Activated CD8-positive, alpha-beta T cell treated with anti-CD3 and anti-CD28 coated beads for 36 hours (primary cell): Measurements from ENCODE around the gene PACRG. TPM values are rescaled to one million over a fixed set of nuclear protein-coding genes. Genes with fewer than 3 reads are reported as not detected.

Source experiments
- ATAC-seq: fragments of 200-7000 bp; cut with Tn5 transposase; one replicate; pipeline ENCODE4 v1.10.0; 2021; ENCODE audit warnings: mild to moderate bottlenecking, moderate library complexity
- CTCF ChIA-PET: fragments of 350-600 bp; sonication (Branson Sonifier 250); formaldehyde crosslinking; loops from one replicate; lab custom pipeline; 2021; ENCODE audit warnings: antibody characterized with exemption; lab: Charles Lee
- POLR2A ChIA-PET: fragments of 350-600 bp; sonication (Branson Sonifier 250); formaldehyde crosslinking; loops from one replicate; lab custom pipeline; 2021; ENCODE audit warnings: antibody characterized with exemption; lab: Charles Lee
- DNase-seq: peaks from one replicate; pipeline ENCODE4 v3.0.0-alpha.2; 2020
- H3K27ac Mint-ChIP-seq: one replicate; pipeline ENCODE4 v1.8.0; 2021; ENCODE audit warnings: mild to moderate bottlenecking, mixed read lengths
- H3K27me3 Mint-ChIP-seq: one replicate; pipeline ENCODE4 v1.8.0; 2021; ENCODE audit warnings: mixed read lengths
- H3K36me3 Mint-ChIP-seq: one replicate; pipeline ENCODE4 v1.8.0; 2021; ENCODE audit warnings: low read depth, mixed read lengths
- H3K4me1 Mint-ChIP-seq: one replicate; pipeline ENCODE4 v1.8.0; 2021; ENCODE audit warnings: low read depth, mixed read lengths
- H3K4me3 Mint-ChIP-seq: one replicate; pipeline ENCODE4 v1.8.0; 2021; ENCODE audit warnings: mild to moderate bottlenecking, moderate library complexity, mixed read lengths
- H3K9me3 Mint-ChIP-seq: one replicate; pipeline ENCODE4 v1.8.0; 2021; ENCODE audit warnings: mixed read lengths
- intact Hi-C: fragments of 100-400 bp; cut with micrococcal nuclease; formaldehyde crosslinking; loops from one replicate; pipeline ENCODE4 v1.10.0; 2022
- total RNA-seq, 2 experiments: library from RNA; stranded (reverse); gene quantifications; one replicate each; pipeline ENCODE4 v1.2.3, GENCODE V29; 2021
- TF ChIP-seq, protein P1 (sequence below): fragments of 200-600 bp; IDR thresholded peaks from one replicate; pipeline ENCODE4 v1.8.0; 2022; ENCODE audit warnings: antibody characterized with exemption, mild to moderate bottlenecking

PACRG gene
- total RNA-seq, 2 experiments from 2014 or later, result not detected

DNA sequence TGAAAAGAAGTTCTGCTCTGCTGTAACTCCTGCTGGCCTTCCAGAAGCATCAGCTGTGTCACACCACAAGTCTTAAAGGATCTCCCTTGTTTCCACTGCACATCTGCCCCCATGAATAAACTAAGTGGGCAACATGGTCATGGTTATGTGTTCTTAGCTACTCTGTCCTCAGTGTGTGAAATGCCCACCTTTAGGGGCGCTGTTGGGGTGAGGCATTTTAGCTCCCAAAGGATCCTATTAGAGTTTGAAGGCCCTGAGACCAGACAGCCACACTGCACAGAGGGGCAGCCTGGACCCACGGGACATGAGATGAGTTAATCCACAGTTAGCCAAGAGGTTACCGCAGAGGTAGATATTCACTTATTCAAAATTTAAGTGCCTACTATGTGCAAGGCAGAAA is 392.4 kb downstream of the PACRG start:
- peaks cover 2% of the 10 kb centered on the region for H3K27me3 Mint-ChIP-seq
- ChIA-PET CTCF (no interaction called here), POLR2A (no interaction called here)
- no peaks in the 10 kb centered on the region for H3K9me3 Mint-ChIP-seq
- no peak overlapping the region for H3K4me3 Mint-ChIP-seq
- H3K36me3 Mint-ChIP-seq, result no peaks in the 10 kb centered on the region
- no peaks in the 10 kb centered on the region for H3K4me1 Mint-ChIP-seq
- no peak for DNase-seq
- intact Hi-C loops, result no loop called here
- no peak overlapping the region for H3K27ac Mint-ChIP-seq
- TF ChIP-seq, protein P1, sequence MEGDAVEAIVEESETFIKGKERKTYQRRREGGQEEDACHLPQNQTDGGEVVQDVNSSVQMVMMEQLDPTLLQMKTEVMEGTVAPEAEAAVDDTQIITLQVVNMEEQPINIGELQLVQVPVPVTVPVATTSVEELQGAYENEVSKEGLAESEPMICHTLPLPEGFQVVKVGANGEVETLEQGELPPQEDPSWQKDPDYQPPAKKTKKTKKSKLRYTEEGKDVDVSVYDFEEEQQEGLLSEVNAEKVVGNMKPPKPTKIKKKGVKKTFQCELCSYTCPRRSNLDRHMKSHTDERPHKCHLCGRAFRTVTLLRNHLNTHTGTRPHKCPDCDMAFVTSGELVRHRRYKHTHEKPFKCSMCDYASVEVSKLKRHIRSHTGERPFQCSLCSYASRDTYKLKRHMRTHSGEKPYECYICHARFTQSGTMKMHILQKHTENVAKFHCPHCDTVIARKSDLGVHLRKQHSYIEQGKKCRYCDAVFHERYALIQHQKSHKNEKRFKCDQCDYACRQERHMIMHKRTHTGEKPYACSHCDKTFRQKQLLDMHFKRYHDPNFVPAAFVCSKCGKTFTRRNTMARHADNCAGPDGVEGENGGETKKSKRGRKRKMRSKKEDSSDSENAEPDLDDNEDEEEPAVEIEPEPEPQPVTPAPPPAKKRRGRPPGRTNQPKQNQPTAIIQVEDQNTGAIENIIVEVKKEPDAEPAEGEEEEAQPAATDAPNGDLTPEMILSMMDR, result no peak
- ATAC-seq, result no peak

DNA sequence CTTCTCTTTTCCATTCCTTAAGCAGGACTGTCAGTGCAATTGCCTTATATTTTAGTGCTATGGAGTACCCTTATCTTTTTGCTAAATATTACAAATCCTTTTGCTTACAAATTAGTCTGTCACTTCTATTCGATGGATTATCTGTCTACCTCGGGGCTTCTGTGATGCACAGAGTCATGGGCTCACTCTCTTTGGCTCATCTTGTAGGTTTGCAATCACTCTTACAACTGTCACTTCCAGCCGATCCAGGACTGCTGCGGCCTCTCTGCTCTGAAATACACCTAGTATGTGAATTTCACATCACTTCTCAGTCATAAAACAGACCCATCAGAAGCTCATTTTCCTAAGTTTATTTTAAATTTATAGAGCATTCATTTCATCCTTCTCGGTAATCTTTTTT is 393.5 kb downstream of the PACRG start:
- Mint-ChIP-seq H3K4me1 (no peaks in the 10 kb centered on the region), H3K36me3 (no peaks in the 10 kb centered on the region), H3K9me3 (no peaks in the 10 kb centered on the region), H3K27me3 (peaks cover 4% of the 10 kb centered on the region), H3K27ac (no peak overlapping the region), H3K4me3 (no peak overlapping the region)
- ATAC-seq (no peak), DNase-seq (no peak)
- POLR2A ChIA-PET, result interaction anchor here (0.6 kb wide), 1 partner anchor 198 kb away, joined by 3 read pairs; no protein-coding TSS in a partner anchor
- CTCF ChIA-PET, result no interaction called here
- intact Hi-C loops, result no loop called here
- TF ChIP-seq, protein P1, result no peak

DNA sequence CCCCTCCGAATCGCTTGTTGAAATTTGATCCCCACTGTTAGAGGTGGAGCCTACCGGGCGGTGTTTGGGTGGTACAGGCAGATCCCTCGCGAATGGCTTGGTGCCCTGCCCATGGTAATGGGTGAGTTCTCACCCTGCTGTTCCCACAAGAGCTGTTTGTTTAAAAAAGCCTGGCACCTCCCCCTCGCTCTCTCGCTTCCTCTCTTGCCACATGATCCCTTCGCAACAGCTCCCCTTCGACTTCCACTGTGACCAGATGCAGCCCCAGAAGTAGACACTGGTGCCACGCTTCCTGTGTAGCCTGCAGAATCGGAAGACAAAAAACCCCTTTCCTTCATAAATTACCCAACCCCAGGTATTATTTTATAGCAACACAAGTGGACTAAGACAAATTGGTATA is 394.6 kb downstream of the PACRG start:
- Mint-ChIP-seq H3K36me3 (no peaks in the 10 kb centered on the region), H3K27me3 (peaks cover 4% of the 10 kb centered on the region), H3K27ac (no peak overlapping the region), H3K9me3 (no peaks in the 10 kb centered on the region), H3K4me1 (no peaks in the 10 kb centered on the region), H3K4me3 (no peak overlapping the region)
- ATAC-seq, result no peak
- TF ChIP-seq, protein P1, result no peak
- ChIA-PET CTCF (no interaction called here), POLR2A (no interaction called here)
- intact Hi-C loops, result no loop called here
- no peak for DNase-seq

DNA sequence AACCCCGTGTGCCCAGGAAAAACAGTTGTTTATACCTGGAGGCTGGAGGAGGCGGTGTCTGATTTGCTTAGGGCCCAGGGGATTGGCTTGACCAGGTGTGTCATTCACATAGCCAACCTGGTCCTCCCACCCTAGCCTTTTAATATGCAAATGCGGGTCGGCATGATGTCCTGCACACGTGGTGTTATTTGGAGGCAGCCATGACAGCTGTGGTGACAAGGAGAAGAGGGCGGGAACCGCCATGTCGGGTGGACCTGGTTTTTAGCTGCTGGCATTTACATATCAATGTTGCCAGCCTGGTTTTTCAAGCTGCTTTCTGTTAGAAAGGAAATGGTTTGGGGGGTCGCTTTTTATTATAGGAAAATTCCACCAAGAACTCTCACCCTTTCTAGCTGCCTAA is 395.3 kb downstream of the PACRG start:
- intact Hi-C loops, result no loop called here
- DNase-seq (no peak), ATAC-seq (no peak)
- H3K36me3 Mint-ChIP-seq, result no peaks in the 10 kb centered on the region
- H3K27ac Mint-ChIP-seq, result no peak overlapping the region
- TF ChIP-seq, protein P1, result no peak
- H3K9me3 Mint-ChIP-seq, result no peaks in the 10 kb centered on the region
- peaks cover 4% of the 10 kb centered on the region for H3K27me3 Mint-ChIP-seq
- H3K4me1 Mint-ChIP-seq, result no peaks in the 10 kb centered on the region
- ChIA-PET POLR2A (no interaction called here), CTCF (no interaction called here)
- no peak overlapping the region for H3K4me3 Mint-ChIP-seq

- ChIA-PET POLR2A (no interaction called here), CTCF (no interaction called here)
- no peaks in the 10 kb centered on the region for H3K9me3 Mint-ChIP-seq
- no peaks in the 10 kb centered on the region for H3K36me3 Mint-ChIP-seq
- intact Hi-C loops, result no loop called here
- DNase-seq (no peak), ATAC-seq (no peak)
- H3K27ac Mint-ChIP-seq, result no peak overlapping the region
- TF ChIP-seq, protein P1, result no peak
- no peaks in the 10 kb centered on the region for H3K4me1 Mint-ChIP-seq
- H3K4me3 Mint-ChIP-seq, result no peak overlapping the region
- peaks cover 4% of the 10 kb centered on the region for H3K27me3 Mint-ChIP-seq
These were observed 399.0 kb downstream of the PACRG start for GRCh38 chr6:163126741-163127140.
